A549 (cell line): ENCODE measurements around the gene UBE2S.

ENCODE experiments used
- BHLHE40 ChIP-seq: IDR thresholded peaks from 2 replicates; pipeline ENCODE4 v1.6.1; 2012; ENCODE audit warnings: low read depth, low read length, inconsistent platforms
- CBX2 ChIP-seq: fragments of 200-600 bp; sonication (generic); IDR thresholded peaks from 2 replicates; pipeline ENCODE4 v1.6.1; 2016; ENCODE audit warnings: low read depth, mild to moderate bottlenecking, borderline replicate concordance
- CTCF ChIP-seq: fragments of >200 bp; sonication (Bioruptor Twin); formaldehyde crosslinking; IDR thresholded peaks from 3 replicates; pipeline ENCODE4 v1.5.1; 2016
- JUNB ChIP-seq: fragments of >200 bp; sonication (Bioruptor Twin); formaldehyde crosslinking; IDR thresholded peaks from 2 replicates; pipeline ENCODE4 v1.6.1; 2016
- MAX ChIP-seq: IDR thresholded peaks from 2 replicates; pipeline ENCODE4 v1.6.1; 2012
- NFE2L2 ChIP-seq: fragments of 150-350 bp; conservative IDR thresholded peaks from 2 replicates; pipeline ENCODE4 v1.6.1; 2014; ENCODE audit warnings: low read length
- POLR2A ChIP-seq: IDR thresholded peaks from 2 replicates; pipeline ENCODE4 v1.6.1; 2012; ENCODE audit warnings: mild to moderate bottlenecking, low read length
- SMC3 ChIP-seq: fragments of >200 bp; sonication (Bioruptor Twin); formaldehyde crosslinking; IDR thresholded peaks from 3 replicates; pipeline ENCODE4 v1.6.1; 2018; ENCODE audit warnings: inconsistent platforms
- ZNF302 ChIP-seq: fragments of 250-450 bp; sonication (Bioruptor Pico); IDR thresholded peaks from 2 replicates; pipeline ENCODE4 v1.9.0; 2021; ENCODE audit warnings: inconsistent platforms, mild to moderate bottlenecking, moderate library complexity

GRCh38 chr19:55446060-55446459 is 38.5 kb upstream of the UBE2S start:
- TF ChIP-seq CBX2 (no peak), CTCF (no peak), POLR2A (no peak), JUNB (no peak), MAX (no peak), ZNF302 (no peak), BHLHE40 (no peak), NFE2L2 (no peak), SMC3 (no peak)
